Gastroesophageal sphincter (tissue), 4 donors: ENCODE data around the gene HTR3C. TPM values are rescaled to one million over a fixed set of nuclear protein-coding genes. Genes with fewer than 3 reads are reported as not detected.

Experiments used
- ATAC-seq: fragments of 150-250 bp; one replicate; pipeline ENCODE4 v1.9.1; 2016; ENCODE audit warnings: mild to moderate bottlenecking, moderate library complexity
- H3K27ac ChIP-seq, 4 donors: fragments of 200-600 bp; sonication (generic) in 3 of 4; 1 replicate in 3 of 4; 2 replicates in 1 of 4; pipeline ENCODE4 v1.5.1; 2016 to 2019
- H3K27me3 ChIP-seq: fragments of 200-600 bp; sonication (generic); one replicate; pipeline ENCODE4 v1.5.1; 2019
- H3K36me3 ChIP-seq, 2 donors: fragments of 200-600 bp; sonication (generic); one replicate each; pipeline ENCODE4 v1.5.1; 2019; ENCODE audit warnings: control low read depth in 1 of 2
- H3K4me1 ChIP-seq, 3 donors: fragments of 200-600 bp; sonication (generic); 1 replicate in 2 of 3; 2 replicates in 1 of 3; pipeline ENCODE4 v1.5.1; 2016 to 2019; ENCODE audit warnings: control low read depth in 2 of 3
- H3K4me3 ChIP-seq, 2 donors: fragments of 200-600 bp; sonication (generic); one replicate each; pipeline ENCODE4 v1.5.1; 2019; ENCODE audit warnings: mild to moderate bottlenecking in 1 of 2, moderate library complexity in 1 of 2
- H3K9me3 ChIP-seq, 3 donors: fragments of 200-600 bp; sonication (generic); one replicate each; pipeline ENCODE4 v1.5.1; 2017 to 2019; ENCODE audit warnings: control low read depth in 2 of 3
- EP300 ChIP-seq: sonication (generic); formaldehyde crosslinking; IDR thresholded peaks from one replicate; pipeline ENCODE4 v1.6.1; 2017; ENCODE audit warnings: antibody characterized with exemption, mild to moderate bottlenecking
- POLR2A ChIP-seq, 2 donors: fragments of 450-650 bp; IDR thresholded peaks; one replicate each; pipeline ENCODE4 v1.6.1; 2017; ENCODE audit warnings: antibody characterized with exemption in 2 of 2, mild to moderate bottlenecking in 2 of 2, moderate library complexity in 1 of 2
- POLR2AphosphoS5 ChIP-seq: sonication (generic); formaldehyde crosslinking; IDR thresholded peaks from one replicate; pipeline ENCODE4 v1.6.1; 2017; ENCODE audit warnings: antibody characterized with exemption
- WGBS, 2 donors: methylation state at CpG; one replicate each; pipeline ENCODE4 v1.1.5; 2018; ENCODE audit warnings: low coverage in 1 of 2; 5-methylcytosine and 5-hydroxymethylcytosine counted together
- total RNA-seq, 4 donors: library from RNA; depleted of rRNA; stranded (reverse); fragments of >200 nt; gene quantifications; one replicate each; pipeline ENCODE4 v1.1.0, GENCODE V29; 2016
- TF ChIP-seq, protein P1 (sequence below), 4 experiments: fragments of 200-600 bp in 2 of 4; fragments of 450-650 bp in 2 of 4; sonication (generic) in 1 of 4; IDR thresholded peaks; one replicate each; pipeline ENCODE4 v1.5.1; 2017 to 2019; ENCODE audit warnings: antibody characterized with exemption in 4 of 4, mild to moderate bottlenecking in 2 of 4, moderate library complexity in 2 of 4

The HTR3C gene
- total RNA-seq, 4 donors from 2014 or later: not detected

DNA sequence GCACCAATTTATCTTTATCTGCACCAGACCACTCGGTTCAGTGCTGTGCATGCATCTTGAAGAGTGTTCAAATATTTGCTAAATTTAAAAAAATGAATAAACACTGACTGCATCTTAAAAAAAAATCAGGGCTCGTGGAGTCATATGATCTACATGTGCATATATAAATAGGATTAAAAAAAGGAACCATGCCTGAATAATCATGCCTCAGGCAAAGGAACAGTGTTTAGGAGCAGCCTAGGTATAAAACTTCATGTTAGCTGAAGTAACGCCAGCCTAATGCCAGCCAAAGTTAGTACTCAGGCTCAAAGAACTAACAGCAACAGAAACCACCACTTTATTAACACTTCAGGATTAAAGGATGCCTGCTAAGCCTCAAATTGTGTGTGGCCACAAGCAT, 44.7 kb upstream of the HTR3C start:
- no peak for ATAC-seq
- Histone ChIP-seq H3K27ac (no peak overlapping the region), H3K36me3 (peaks cover 0 to 47% of the 10 kb centered on the region in 2 donors), H3K4me3 (no peak overlapping the region), H3K27me3 (no peaks in the 10 kb centered on the region), H3K9me3 (no peaks in the 10 kb centered on the region), H3K4me1 (peaks cover 0 to 26% (median 0%) of the 10 kb centered on the region in 3 donors)
- 74 to 82% methylated on average over 3 of the region's 3 CpGs for WGBS, 2 donors
- TF ChIP-seq, protein P1, sequence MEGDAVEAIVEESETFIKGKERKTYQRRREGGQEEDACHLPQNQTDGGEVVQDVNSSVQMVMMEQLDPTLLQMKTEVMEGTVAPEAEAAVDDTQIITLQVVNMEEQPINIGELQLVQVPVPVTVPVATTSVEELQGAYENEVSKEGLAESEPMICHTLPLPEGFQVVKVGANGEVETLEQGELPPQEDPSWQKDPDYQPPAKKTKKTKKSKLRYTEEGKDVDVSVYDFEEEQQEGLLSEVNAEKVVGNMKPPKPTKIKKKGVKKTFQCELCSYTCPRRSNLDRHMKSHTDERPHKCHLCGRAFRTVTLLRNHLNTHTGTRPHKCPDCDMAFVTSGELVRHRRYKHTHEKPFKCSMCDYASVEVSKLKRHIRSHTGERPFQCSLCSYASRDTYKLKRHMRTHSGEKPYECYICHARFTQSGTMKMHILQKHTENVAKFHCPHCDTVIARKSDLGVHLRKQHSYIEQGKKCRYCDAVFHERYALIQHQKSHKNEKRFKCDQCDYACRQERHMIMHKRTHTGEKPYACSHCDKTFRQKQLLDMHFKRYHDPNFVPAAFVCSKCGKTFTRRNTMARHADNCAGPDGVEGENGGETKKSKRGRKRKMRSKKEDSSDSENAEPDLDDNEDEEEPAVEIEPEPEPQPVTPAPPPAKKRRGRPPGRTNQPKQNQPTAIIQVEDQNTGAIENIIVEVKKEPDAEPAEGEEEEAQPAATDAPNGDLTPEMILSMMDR (IDR thresholded peaks at IDR 0.05): no peak
- TF ChIP-seq POLR2A (IDR thresholded peaks at IDR 0.05) (no peak), POLR2AphosphoS5 (no peak), EP300 (no peak)

DNA sequence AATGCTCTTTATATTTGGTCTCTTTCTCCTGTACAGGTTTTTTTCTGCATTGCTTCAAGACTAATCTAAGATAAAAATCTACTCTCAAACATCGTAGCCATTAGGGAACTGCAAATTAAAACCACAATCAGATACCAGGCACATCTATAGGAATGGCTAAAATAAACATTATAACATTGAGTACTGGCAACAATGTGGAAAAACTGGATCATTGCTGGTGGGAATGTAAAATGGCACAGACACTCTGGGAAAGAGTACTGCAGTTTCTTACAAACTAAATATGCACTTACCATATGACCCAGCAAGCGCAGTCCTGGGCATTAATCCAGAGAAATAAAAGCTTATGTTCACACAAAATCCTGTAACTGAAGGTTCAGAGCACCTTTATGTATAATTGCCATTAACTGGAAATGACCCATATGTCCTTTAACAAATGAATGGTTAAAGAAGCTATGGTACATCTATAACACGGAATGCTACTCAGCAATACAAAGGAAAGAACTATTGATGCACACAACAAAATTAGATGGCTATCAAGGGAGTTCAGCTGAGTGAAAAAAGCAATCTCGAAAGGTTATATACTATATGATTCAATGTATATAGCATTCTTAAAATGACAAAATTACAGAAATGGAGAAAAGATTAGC, 41.5 kb upstream of the HTR3C start:
- no peak for ATAC-seq
- Histone ChIP-seq H3K9me3 (no peaks in the 10 kb centered on the region), H3K27ac (no peak overlapping the region), H3K4me3 (no peak overlapping the region), H3K27me3 (no peaks in the 10 kb centered on the region), H3K36me3 (peaks cover 0 to 59% of the 10 kb centered on the region in 2 donors), H3K4me1 (peaks cover 0 to 21% (median 4%) of the 10 kb centered on the region in 3 donors)
- WGBS, 2 donors: 64 to 83% methylated on average over 4 of the region's 4 CpGs
- TF ChIP-seq, protein P1 (IDR thresholded peaks at IDR 0.05): no peak
- TF ChIP-seq POLR2AphosphoS5: no peak
- no peak for TF ChIP-seq EP300
- TF ChIP-seq POLR2A (IDR thresholded peaks at IDR 0.05): no peak

DNA sequence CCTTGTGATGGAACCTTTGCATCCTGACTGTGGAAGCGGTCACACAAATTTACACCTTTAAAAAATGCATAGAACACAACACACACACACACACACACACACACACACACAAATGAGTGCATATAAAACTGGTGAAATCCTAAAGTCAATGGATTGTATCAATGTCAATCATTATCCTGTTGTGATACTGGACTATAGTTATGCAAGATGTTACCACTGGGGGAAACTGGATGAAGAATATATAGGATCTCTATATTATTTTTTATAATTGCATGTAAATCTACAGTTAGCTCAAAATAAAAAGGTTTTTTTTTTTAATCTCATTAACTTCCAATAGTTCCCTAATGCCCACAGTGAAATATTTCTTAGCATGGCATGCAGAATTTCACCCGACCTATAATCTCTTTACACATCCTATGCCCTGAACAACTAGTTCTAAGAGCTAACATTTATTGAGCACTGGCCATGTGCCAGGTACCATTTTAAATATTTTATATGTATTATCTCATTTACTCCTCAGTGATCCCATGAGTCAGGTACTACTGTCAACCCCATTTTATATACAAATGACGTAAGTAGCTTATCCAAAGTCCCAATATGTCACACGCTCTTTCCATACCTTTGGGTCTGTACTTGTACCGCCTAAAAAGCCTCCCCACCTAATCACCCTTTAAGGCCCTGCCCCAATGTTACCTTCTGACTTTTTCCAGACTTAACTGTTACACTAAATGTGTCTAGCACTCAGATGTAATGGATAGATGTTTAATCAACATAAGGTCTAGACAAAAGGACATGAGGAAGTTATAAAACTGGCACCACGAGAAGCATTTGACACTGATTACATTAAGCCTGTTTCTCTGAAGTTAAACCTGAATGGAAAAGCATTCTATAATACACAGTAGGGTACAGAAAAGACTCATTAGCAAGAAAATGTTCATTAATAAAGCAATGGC, 40.6 kb upstream of the HTR3C start:
- Histone ChIP-seq H3K4me3 (no peak overlapping the region), H3K9me3 (no peaks in the 10 kb centered on the region), H3K27me3 (no peaks in the 10 kb centered on the region), H3K36me3 (peaks cover 0 to 59% of the 10 kb centered on the region in 2 donors), H3K27ac (no peak overlapping the region), H3K4me1 (peaks cover 0 to 29% (median 9%) of the 10 kb centered on the region in 3 donors)
- TF ChIP-seq POLR2A (IDR thresholded peaks at IDR 0.05) (no peak), EP300 (no peak), POLR2AphosphoS5 (no peak)
- TF ChIP-seq, protein P1 (IDR thresholded peaks at IDR 0.05): no peak
- ATAC-seq: no peak
- WGBS, 2 donors: 79 to 80% methylated on average over 5 to 6 of the region's 6 CpGs

DNA sequence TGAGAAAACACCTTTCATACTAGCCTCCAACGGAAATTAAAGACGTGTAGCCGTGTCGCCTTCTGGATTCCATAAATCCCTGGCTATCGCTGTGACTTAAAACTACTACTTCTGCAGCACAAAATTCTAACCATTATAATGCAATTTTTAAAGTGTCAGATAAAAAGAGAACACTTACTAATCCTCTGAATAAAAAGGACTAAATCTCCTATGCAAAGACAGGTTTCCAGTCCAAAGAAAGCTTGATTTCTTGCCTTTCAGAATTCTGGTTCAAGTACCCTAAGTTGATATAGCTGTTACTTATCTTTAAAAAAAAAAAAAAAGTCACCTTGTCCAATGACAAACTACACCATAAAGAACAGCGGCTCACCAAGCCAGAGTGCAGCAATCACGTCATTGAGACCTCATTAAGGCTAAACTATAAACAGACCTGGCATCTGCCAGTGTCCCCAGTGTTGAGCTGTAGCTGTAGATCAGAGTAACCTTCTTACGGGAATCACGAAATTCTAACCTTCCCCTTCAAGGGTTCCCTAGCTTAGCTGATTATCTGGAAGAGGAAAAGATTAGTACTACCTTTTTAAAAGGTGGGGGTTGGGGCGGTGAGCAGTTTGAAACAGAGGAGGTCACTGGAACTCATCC, 37.3 kb upstream of the HTR3C start:
- Histone ChIP-seq H3K27ac (no peak overlapping the region), H3K9me3 (no peaks in the 10 kb centered on the region), H3K4me1 (peaks cover 0 to 32% (median 9%) of the 10 kb centered on the region in 3 donors), H3K4me3 (no peak overlapping the region), H3K27me3 (no peaks in the 10 kb centered on the region), H3K36me3 (peaks cover 0 to 34% of the 10 kb centered on the region in 2 donors)
- WGBS, 2 donors: 55 to 87% methylated on average over 4 to 10 of the region's 10 CpGs
- no peak for TF ChIP-seq POLR2A (IDR thresholded peaks at IDR 0.05)
- no peak for ATAC-seq

DNA sequence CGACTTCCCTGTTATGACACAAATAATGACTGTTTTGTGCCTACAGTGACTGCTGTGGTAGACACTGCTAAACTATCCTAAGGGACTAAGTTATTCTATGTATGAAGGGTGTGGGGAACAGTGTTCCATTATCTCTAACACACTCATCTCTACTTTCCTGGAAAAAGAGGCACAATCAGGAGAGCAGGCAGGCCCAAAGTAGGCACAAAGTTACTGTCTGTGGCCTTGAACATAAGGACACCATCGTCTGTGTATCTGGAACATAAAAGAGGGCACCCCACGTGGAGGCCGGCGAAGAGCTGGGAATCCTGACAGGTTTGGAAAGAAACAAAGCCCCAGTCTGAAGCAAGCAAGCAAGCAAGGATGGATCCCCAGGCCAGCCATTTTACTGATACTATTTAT, 36.7 kb upstream of the HTR3C start:
- peaks cover 0 to 28% of the 10 kb centered on the region in 2 donors for H3K36me3 ChIP-seq
- peak overlapping the region in 1 of 4 donors; percentile 16 for H3K27ac ChIP-seq
- TF ChIP-seq EP300 (no peak), POLR2A (IDR thresholded peaks at IDR 0.05) (no peak), POLR2AphosphoS5 (no peak)
- TF ChIP-seq, protein P1 (IDR thresholded peaks at IDR 0.05): no peak
- no peak for ATAC-seq
- peak overlapping the region in 1 of 2 donors; percentile 99 for H3K4me3 ChIP-seq
- H3K4me1 ChIP-seq: peaks cover 0 to 32% (median 9%) of the 10 kb centered on the region in 3 donors
- H3K27me3 ChIP-seq: no peaks in the 10 kb centered on the region
- no peaks in the 10 kb centered on the region for H3K9me3 ChIP-seq
- 80 to 81% methylated on average over 1 to 5 of the region's 5 CpGs for WGBS, 2 donors
